Kidney (tissue), 14 donors: ENCODE data around the gene VRK3. TPM values are rescaled to one million over a fixed set of nuclear protein-coding genes. Genes with fewer than 3 reads are reported as not detected.

Source experiments
- DNase-seq, 5 donors: peaks; one replicate each; pipeline ENCODE4 v3.0.0-alpha.2; 2013 to 2020
- FAIRE-seq: peaks from 2 replicates; lab custom pipeline; 2012; peaks lifted over from hg19 to GRCh38; lab: Jason Lieb, UNC
- H3K27ac ChIP-seq, 2 donors: one replicate each; pipeline ENCODE4 v1.7.0; 2013; ENCODE audit warnings: low read depth in 2 of 2, low read length in 2 of 2, inconsistent platforms in 1 of 2
- H3K27me3 ChIP-seq: one replicate; pipeline ENCODE4 v1.7.1; 2013; ENCODE audit warnings: low read length, inconsistent platforms; ENCODE audit not compliant: control insufficient read depth, insufficient read depth
- H3K36me3 ChIP-seq, 3 donors: one replicate each; pipeline versions ENCODE4 v1.7.0 to v1.7.1; 2013; ENCODE audit warnings: low read length in 3 of 3, control low read depth in 1 of 3, inconsistent platforms in 1 of 3; ENCODE audit not compliant: insufficient read depth in 3 of 3, control insufficient read depth in 2 of 3
- H3K4me1 ChIP-seq, 3 donors: one replicate each; pipeline versions ENCODE4 v1.7.0 to v1.7.1; 2013; ENCODE audit warnings: low read length in 3 of 3, inconsistent platforms in 1 of 3, low read depth in 1 of 3; ENCODE audit not compliant: control insufficient read depth in 2 of 3, insufficient read depth in 2 of 3
- H3K4me3 ChIP-seq, 3 donors: one replicate each; pipeline versions ENCODE4 v1.7.0 to v1.8.1; 2013; ENCODE audit warnings: low read length in 3 of 3, control low read depth in 1 of 3, inconsistent platforms in 1 of 3
- H3K9ac ChIP-seq, 3 donors: one replicate each; pipeline versions ENCODE4 v1.7.0 to v1.7.1; 2013; ENCODE audit warnings: low read length in 3 of 3, control low read depth in 1 of 3, inconsistent platforms in 1 of 3
- H3K9me3 ChIP-seq, 3 donors: one replicate each; pipeline versions ENCODE4 v1.7.0 to v1.7.1; 2013; ENCODE audit warnings: low read length in 3 of 3, control low read depth in 1 of 3, inconsistent platforms in 1 of 3; ENCODE audit not compliant: control insufficient read depth in 2 of 3, insufficient read depth in 1 of 3
- intact Hi-C: fragments of 100-400 bp; cut with DNase I; formaldehyde crosslinking; loops from one replicate; pipeline ENCODE4 v1.11.1; 2022
- polyA plus RNA-seq: library from polyadenylated mRNA; stranded (reverse); fragments of 350-450 nt; fragmentation: Illumina TruSeq; extraction: RNeasy Lipid Tissue Mini Kit (QIAGEN cat#74804); gene quantifications from one replicate; pipeline ENCODE4 v1.2.3, GENCODE V29; 2014; ENCODE audit warnings: low read depth, low replicate concordance; ENCODE audit not compliant: insufficient read depth
- total RNA-seq: library from RNA; stranded (reverse); fragmentation: NEBNext Ultra II Directional; extraction: Animal tissue kit (Norgen Biotek cat#: 25700); gene quantifications from one replicate; pipeline ENCODE4 v1.2.1, GENCODE V29; 2021
- TF ChIP-seq, protein P1 (sequence below): IDR thresholded peaks from 3 replicates; pipeline ENCODE4 v1.5.1; 2012; ENCODE audit warnings: mild to moderate bottlenecking, moderate library complexity, borderline replicate concordance; ENCODE audit not compliant: insufficient read depth; ENCODE audit errors: extremely low read depth
- donor health status: control.
- donor health status: control.
- donor health status: control.
- donor health status: control.
- donor health status: control.
- donor health status: DM: yes; HTN: yes; CAD: no.
- donor health status: Normal renal cell carcinoma (clear cell type).

The VRK3 gene
- total and polyA plus RNA-seq, 2 donors from 2014 or later: 53.2 to 69.0 TPM

DNA sequence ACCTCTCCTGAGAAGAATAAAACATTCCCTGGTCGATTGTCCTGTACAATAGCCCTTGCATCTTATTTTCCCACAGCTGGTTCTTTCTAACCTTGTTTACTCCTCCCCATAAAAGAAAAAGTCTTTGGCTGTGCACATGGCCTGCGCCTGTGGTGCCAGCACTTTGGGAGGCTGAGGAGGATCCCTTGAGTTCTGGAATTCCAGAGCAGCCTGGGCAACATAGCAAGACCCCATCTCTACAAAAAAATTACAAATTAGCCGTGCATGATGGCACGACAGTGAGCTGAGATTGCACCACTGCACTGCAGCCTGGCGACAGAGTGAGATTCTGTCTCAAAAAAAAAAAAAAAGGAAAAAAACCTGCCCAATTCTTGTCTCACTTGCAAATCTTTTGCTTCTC, 88.6 kb downstream of the VRK3 start:
- no peak for FAIRE-seq
- H3K4me1 ChIP-seq: peaks cover 0 to 3% (median 0%) of the 10 kb centered on the region in 3 donors
- H3K4me3 ChIP-seq: no peak overlapping the region
- H3K36me3 ChIP-seq: no peaks in the 10 kb centered on the region
- intact Hi-C loops: loop anchor here (5.0 kb wide), 1 partner anchor 51 kb away; no protein-coding TSS in a partner anchor
- no peak for DNase-seq
- no peak overlapping the region for H3K27ac ChIP-seq
- H3K9ac ChIP-seq: no peak overlapping the region
- no peaks in the 10 kb centered on the region for H3K9me3 ChIP-seq
- TF ChIP-seq, protein P1, sequence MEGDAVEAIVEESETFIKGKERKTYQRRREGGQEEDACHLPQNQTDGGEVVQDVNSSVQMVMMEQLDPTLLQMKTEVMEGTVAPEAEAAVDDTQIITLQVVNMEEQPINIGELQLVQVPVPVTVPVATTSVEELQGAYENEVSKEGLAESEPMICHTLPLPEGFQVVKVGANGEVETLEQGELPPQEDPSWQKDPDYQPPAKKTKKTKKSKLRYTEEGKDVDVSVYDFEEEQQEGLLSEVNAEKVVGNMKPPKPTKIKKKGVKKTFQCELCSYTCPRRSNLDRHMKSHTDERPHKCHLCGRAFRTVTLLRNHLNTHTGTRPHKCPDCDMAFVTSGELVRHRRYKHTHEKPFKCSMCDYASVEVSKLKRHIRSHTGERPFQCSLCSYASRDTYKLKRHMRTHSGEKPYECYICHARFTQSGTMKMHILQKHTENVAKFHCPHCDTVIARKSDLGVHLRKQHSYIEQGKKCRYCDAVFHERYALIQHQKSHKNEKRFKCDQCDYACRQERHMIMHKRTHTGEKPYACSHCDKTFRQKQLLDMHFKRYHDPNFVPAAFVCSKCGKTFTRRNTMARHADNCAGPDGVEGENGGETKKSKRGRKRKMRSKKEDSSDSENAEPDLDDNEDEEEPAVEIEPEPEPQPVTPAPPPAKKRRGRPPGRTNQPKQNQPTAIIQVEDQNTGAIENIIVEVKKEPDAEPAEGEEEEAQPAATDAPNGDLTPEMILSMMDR: no peak
- H3K27me3 ChIP-seq: no peaks in the 10 kb centered on the region

DNA sequence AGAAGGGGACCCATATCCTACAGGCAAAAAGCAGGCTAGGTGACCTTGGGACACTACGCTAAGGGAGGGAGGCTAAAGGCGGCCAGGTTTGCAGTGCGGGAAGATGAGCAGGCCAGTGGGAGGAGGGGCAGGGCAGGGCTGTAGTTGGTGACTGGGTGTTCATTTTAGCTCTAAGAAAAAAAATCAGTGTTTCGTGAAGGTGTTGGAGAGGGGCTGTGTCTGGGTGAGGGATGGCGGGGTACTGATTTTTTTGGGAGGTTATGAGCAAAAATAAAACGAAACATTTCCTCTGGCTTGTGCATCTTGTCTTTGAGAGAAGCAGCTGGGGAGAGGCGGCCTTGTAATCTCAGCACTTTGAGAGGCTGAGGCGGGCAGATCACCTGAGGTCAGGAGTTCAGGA, 91.5 kb downstream of the VRK3 start:
- H3K36me3 ChIP-seq: no peaks in the 10 kb centered on the region
- H3K9ac ChIP-seq: no peak overlapping the region
- H3K27ac ChIP-seq: no peak overlapping the region
- FAIRE-seq (no peak), DNase-seq (no peak)
- H3K4me3 ChIP-seq: no peak overlapping the region
- intact Hi-C loops: no loop called here
- H3K4me1 ChIP-seq: peaks cover 0 to 3% (median 0%) of the 10 kb centered on the region in 3 donors
- H3K9me3 ChIP-seq: no peaks in the 10 kb centered on the region
- TF ChIP-seq, protein P1: no peak
- H3K27me3 ChIP-seq: no peaks in the 10 kb centered on the region

DNA sequence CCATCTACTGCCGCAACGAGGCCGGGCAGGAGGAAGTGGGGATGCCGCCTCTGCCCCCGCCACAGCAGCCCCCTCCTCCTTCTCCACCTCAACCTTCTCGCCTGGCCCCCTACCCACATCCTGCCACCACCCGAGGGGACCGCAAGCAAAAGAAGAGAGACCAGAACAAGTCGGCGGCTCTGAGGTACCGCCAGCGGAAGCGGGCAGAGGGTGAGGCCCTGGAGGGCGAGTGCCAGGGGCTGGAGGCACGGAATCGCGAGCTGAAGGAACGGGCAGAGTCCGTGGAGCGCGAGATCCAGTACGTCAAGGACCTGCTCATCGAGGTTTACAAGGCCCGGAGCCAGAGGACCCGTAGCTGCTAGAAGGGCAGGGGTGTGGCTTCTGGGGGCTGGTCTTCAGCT, 92.4 kb downstream of the VRK3 start:
- Histone ChIP-seq H3K36me3 (no peaks in the 10 kb centered on the region), H3K27me3 (no peaks in the 10 kb centered on the region), H3K9me3 (no peaks in the 10 kb centered on the region), H3K4me1 (peaks cover 0 to 5% (median 3%) of the 10 kb centered on the region in 3 donors), H3K9ac (no peak overlapping the region), H3K27ac (no peak overlapping the region), H3K4me3 (no peak overlapping the region)
- intact Hi-C loops: no loop called here
- DNase-seq (no peak), FAIRE-seq (no peak)
- TF ChIP-seq, protein P1: no peak

DNA sequence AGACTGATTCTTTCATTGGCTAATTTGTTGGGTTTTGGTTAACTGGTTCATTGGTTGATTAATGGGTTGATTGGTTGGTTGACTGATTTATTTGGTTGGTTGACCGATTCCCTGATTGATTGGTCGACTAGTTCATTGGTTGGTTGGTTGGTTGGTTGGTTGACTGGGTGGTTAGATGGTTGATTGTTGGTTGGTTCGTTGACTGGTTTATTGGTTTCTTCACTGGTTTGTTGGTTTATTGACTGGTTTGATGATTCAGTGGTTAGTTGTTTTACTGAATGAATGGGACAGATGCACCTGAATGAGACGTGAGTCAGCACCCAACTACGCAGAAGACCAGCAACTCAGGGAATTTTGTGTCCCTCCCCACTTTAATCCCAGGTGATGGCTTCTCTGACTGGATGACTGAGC, 93.1 kb downstream of the VRK3 start:
- Histone ChIP-seq H3K27me3 (no peaks in the 10 kb centered on the region), H3K4me3 (no peak overlapping the region), H3K9ac (no peak overlapping the region), H3K27ac (no peak overlapping the region), H3K4me1 (peaks cover 3 to 10% (median 4%) of the 10 kb centered on the region in 3 donors), H3K36me3 (peaks cover 0 to 6% (median 0%) of the 10 kb centered on the region in 3 donors), H3K9me3 (no peaks in the 10 kb centered on the region)
- TF ChIP-seq, protein P1: no peak
- DNase-seq (no peak), FAIRE-seq (no peak)
- intact Hi-C loops: no loop called here
